GM23338 (cell line): ENCODE measurements around the gene GPR146.

Experiments
- CREB1 ChIP-seq: fragments of 250-450 bp; sonication (Bioruptor Pico); IDR thresholded peaks from 2 replicates; pipeline ENCODE4 v1.5.0; 2020; ENCODE audit warnings: low read depth, mild to moderate bottlenecking, moderate library complexity
- EZH2 ChIP-seq: fragments of 200-600 bp; sonication (generic); IDR thresholded peaks from one replicate; pipeline ENCODE4 v1.8.0; 2017; ENCODE audit warnings: antibody characterized with exemption, mild to moderate bottlenecking, low read depth; ENCODE audit not compliant: unreplicated experiment
- EZH2phosphoT487 ChIP-seq: fragments of 200-600 bp; sonication (generic); IDR thresholded peaks from one replicate; pipeline ENCODE4 v1.8.1; 2018; ENCODE audit warnings: antibody characterized with exemption; ENCODE audit not compliant: unreplicated experiment
- JUNB ChIP-seq: IDR thresholded peaks from one replicate; pipeline ENCODE4 v1.6.1; 2016; ENCODE audit warnings: antibody characterized with exemption; ENCODE audit not compliant: unreplicated experiment
- NANOG ChIP-seq: IDR thresholded peaks from 2 replicates; pipeline ENCODE4 v1.6.1; 2016; ENCODE audit warnings: antibody characterized with exemption, borderline replicate concordance
- POLR2AphosphoS5 ChIP-seq: IDR thresholded peaks from 2 replicates; pipeline ENCODE4 v1.6.1; 2016; ENCODE audit warnings: antibody characterized with exemption, low read depth
- REST ChIP-seq: IDR thresholded peaks from one replicate; pipeline ENCODE4 v1.6.1; 2018; ENCODE audit warnings: antibody characterized with exemption; ENCODE audit not compliant: unreplicated experiment
- STAT1 ChIP-seq: IDR thresholded peaks from one replicate; pipeline ENCODE4 v1.6.1; 2016; ENCODE audit warnings: antibody characterized with exemption; ENCODE audit not compliant: unreplicated experiment
- ZNF114 ChIP-seq: fragments of 250-450 bp; sonication (Bioruptor Pico); IDR thresholded peaks from 2 replicates; pipeline ENCODE4 v1.5.0; 2020; ENCODE audit warnings: mild to moderate bottlenecking, moderate library complexity
- ZNF331 ChIP-seq: fragments of 250-450 bp; sonication (Bioruptor Pico); IDR thresholded peaks from 2 replicates; pipeline ENCODE4 v1.5.0; 2020; ENCODE audit warnings: low read depth, mild to moderate bottlenecking, moderate library complexity
- TF ChIP-seq, protein P1 (sequence below), 2 experiments: fragments of 200-600 bp in 1 of 2; sonication (generic) in 1 of 2; conservative IDR thresholded peaks; 2 replicates each; pipeline versions ENCODE4 v1.5.1 to v1.6.1; 2016 to 2017; ENCODE audit warnings: antibody characterized with exemption in 2 of 2, low read depth in 2 of 2, mild to moderate bottlenecking in 2 of 2, moderate library complexity in 1 of 2
- TF ChIP-seq, protein P2 (sequence below): fragments of 250-450 bp; sonication (Bioruptor Pico); IDR thresholded peaks from 2 replicates; pipeline ENCODE4 v1.5.0; 2020; ENCODE audit warnings: mild to moderate bottlenecking, moderate library complexity
- TF ChIP-seq, protein P3 (sequence below): IDR thresholded peaks from 2 replicates; pipeline ENCODE4 v1.6.1; 2016; ENCODE audit warnings: antibody characterized with exemption

DNA sequence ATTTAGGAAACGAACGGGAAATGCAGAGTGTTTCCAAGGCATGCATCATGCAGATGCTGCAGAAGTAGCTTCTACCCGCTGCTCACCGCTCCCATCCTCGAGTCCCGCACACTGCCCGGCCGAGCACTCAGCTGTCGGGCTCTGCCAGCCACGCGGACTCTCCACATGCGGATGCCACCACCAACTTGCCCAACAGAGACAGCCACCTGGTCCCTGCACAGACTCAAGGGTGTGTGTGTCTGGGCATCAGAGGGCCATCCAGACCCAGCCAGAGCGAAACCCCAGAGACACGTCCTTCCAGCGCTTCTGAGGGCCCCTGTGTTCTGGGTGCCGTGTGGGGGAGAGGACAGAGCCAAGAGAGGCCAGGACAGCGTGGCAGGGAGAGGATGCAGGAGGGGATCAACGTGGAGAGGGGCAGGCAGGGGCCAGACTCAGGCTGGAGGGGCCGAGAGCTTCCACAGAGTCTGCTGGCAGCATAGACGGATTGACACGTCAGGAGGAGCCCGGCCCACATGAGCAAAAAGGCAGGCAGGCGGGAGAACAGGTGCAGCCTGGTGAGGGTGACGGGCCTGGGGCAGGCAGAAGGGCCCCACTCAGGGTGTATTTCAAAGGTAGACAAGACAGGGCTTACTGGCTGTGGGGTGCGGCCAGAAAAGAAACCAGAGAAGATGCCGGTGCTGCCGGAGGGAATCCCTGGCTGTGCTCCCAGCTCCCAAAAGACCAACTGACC is 61.9 kb downstream of the GPR146 start:
- TF ChIP-seq, protein P1, sequence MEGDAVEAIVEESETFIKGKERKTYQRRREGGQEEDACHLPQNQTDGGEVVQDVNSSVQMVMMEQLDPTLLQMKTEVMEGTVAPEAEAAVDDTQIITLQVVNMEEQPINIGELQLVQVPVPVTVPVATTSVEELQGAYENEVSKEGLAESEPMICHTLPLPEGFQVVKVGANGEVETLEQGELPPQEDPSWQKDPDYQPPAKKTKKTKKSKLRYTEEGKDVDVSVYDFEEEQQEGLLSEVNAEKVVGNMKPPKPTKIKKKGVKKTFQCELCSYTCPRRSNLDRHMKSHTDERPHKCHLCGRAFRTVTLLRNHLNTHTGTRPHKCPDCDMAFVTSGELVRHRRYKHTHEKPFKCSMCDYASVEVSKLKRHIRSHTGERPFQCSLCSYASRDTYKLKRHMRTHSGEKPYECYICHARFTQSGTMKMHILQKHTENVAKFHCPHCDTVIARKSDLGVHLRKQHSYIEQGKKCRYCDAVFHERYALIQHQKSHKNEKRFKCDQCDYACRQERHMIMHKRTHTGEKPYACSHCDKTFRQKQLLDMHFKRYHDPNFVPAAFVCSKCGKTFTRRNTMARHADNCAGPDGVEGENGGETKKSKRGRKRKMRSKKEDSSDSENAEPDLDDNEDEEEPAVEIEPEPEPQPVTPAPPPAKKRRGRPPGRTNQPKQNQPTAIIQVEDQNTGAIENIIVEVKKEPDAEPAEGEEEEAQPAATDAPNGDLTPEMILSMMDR (conservative IDR thresholded peaks at IDR 0.05; ENCODE audit: low read depth in 2 of 2): no peak
- TF ChIP-seq EZH2: no peak
- no peak for TF ChIP-seq CREB1
- no peak for TF ChIP-seq REST
- no peak for TF ChIP-seq EZH2phosphoT487
- no peak for TF ChIP-seq POLR2AphosphoS5
- TF ChIP-seq JUNB: no peak
- TF ChIP-seq, protein P2, sequence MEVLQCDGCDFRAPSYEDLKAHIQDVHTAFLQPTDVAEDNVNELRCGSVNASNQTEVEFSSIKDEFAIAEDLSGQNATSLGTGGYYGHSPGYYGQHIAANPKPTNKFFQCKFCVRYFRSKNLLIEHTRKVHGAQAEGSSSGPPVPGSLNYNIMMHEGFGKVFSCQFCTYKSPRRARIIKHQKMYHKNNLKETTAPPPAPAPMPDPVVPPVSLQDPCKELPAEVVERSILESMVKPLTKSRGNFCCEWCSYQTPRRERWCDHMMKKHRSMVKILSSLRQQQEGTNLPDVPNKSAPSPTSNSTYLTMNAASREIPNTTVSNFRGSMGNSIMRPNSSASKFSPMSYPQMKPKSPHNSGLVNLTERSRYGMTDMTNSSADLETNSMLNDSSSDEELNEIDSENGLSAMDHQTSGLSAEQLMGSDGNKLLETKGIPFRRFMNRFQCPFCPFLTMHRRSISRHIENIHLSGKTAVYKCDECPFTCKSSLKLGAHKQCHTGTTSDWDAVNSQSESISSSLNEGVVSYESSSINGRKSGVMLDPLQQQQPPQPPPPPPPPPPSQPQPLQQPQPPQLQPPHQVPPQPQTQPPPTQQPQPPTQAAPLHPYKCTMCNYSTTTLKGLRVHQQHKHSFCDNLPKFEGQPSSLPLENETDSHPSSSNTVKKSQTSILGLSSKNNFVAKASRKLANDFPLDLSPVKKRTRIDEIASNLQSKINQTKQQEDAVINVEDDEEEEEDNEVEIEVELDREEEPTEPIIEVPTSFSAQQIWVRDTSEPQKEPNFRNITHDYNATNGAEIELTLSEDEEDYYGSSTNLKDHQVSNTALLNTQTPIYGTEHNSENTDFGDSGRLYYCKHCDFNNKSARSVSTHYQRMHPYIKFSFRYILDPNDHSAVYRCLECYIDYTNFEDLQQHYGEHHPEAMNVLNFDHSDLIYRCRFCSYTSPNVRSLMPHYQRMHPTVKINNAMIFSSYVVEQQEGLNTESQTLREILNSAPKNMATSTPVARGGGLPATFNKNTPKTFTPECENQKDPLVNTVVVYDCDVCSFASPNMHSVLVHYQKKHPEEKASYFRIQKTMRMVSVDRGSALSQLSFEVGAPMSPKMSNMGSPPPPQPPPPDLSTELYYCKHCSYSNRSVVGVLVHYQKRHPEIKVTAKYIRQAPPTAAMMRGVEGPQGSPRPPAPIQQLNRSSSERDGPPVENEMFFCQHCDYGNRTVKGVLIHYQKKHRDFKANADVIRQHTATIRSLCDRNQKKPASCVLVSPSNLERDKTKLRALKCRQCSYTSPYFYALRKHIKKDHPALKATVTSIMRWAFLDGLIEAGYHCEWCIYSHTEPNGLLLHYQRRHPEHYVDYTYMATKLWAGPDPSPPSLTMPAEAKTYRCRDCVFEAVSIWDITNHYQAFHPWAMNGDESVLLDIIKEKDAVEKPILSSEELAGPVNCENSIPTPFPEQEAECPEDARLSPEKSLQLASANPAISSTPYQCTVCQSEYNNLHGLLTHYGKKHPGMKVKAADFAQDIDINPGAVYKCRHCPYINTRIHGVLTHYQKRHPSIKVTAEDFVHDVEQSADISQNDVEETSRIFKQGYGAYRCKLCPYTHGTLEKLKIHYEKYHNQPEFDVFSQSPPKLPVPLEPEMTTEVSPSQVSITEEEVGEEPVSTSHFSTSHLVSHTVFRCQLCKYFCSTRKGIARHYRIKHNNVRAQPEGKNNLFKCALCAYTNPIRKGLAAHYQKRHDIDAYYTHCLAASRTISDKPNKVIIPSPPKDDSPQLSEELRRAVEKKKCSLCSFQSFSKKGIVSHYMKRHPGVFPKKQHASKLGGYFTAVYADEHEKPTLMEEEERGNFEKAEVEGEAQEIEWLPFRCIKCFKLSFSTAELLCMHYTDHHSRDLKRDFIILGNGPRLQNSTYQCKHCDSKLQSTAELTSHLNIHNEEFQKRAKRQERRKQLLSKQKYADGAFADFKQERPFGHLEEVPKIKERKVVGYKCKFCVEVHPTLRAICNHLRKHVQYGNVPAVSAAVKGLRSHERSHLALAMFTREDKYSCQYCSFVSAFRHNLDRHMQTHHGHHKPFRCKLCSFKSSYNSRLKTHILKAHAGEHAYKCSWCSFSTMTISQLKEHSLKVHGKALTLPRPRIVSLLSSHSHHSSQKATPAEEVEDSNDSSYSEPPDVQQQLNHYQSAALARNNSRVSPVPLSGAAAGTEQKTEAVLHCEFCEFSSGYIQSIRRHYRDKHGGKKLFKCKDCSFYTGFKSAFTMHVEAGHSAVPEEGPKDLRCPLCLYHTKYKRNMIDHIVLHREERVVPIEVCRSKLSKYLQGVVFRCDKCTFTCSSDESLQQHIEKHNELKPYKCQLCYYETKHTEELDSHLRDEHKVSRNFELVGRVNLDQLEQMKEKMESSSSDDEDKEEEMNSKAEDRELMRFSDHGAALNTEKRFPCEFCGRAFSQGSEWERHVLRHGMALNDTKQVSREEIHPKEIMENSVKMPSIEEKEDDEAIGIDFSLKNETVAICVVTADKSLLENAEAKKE (CRISPR knock-in tag): no peak
- TF ChIP-seq NANOG: no peak
- TF ChIP-seq ZNF114: no peak
- TF ChIP-seq ZNF331 (CRISPR knock-in tag): no peak
- TF ChIP-seq, protein P3, sequence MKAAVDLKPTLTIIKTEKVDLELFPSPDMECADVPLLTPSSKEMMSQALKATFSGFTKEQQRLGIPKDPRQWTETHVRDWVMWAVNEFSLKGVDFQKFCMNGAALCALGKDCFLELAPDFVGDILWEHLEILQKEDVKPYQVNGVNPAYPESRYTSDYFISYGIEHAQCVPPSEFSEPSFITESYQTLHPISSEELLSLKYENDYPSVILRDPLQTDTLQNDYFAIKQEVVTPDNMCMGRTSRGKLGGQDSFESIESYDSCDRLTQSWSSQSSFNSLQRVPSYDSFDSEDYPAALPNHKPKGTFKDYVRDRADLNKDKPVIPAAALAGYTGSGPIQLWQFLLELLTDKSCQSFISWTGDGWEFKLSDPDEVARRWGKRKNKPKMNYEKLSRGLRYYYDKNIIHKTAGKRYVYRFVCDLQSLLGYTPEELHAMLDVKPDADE: no peak
- no peak for TF ChIP-seq STAT1
